H1 (cell line): ENCODE data around the gene ACER1.

Experiments used
- CTCF ChIP-seq, 3 experiments: IDR thresholded peaks; 1 replicate in 2 of 3; 2 replicates in 1 of 3; pipeline versions ENCODE4 v1.5.1 to v1.6.1; 2011; ENCODE audit warnings: low read length in 3 of 3, mild to moderate bottlenecking in 3 of 3, inconsistent platforms in 2 of 3, low read depth in 1 of 3, moderate library complexity in 1 of 3; ENCODE audit not compliant: insufficient read depth in 1 of 3; ENCODE audit errors: control extremely low read depth in 1 of 3
- HDAC6 ChIP-seq: IDR thresholded peaks from one replicate; pipeline ENCODE4 v1.7.1; 2012; ENCODE audit warnings: low read depth, mild to moderate bottlenecking, inconsistent platforms, low read length, moderate library complexity
- POLR2A ChIP-seq, 2 experiments: IDR thresholded peaks; 1 replicate in 1 of 2; 2 replicates in 1 of 2; pipeline ENCODE4 v1.6.1; 2011; ENCODE audit warnings: low read depth in 2 of 2, low read length in 2 of 2, mild to moderate bottlenecking in 2 of 2; ENCODE audit errors: control extremely low read depth in 1 of 2
- SIN3A ChIP-seq, 2 experiments: IDR thresholded peaks in 1 of 2; conservative IDR thresholded peaks in 1 of 2; 2 replicates each; pipeline ENCODE4 v1.6.1; 2011 to 2012; ENCODE audit warnings: low read length in 2 of 2, improper control_type of control experiment in 1 of 2, low read depth in 1 of 2, mild to moderate bottlenecking in 1 of 2
- TEAD4 ChIP-seq: IDR thresholded peaks from 2 replicates; pipeline ENCODE4 v1.6.1; 2012; ENCODE audit warnings: low read depth, low read length, inconsistent platforms, mixed read lengths
- USF2 ChIP-seq: IDR thresholded peaks from 2 replicates; pipeline ENCODE4 v1.6.1; 2011; ENCODE audit warnings: low read length, improper control_type of control experiment
- ZNF274 ChIP-seq: IDR thresholded peaks from 2 replicates; pipeline ENCODE4 v1.7.0; 2012; ENCODE audit warnings: low read length, borderline replicate concordance; ENCODE audit errors: extremely low read depth

- TF ChIP-seq CTCF (IDR thresholded peaks at IDR 0.05; ENCODE audit: control extremely low read depth in 1 of 3, insufficient read depth in 1 of 3, low read depth in 1 of 3, low read length in 3 of 3) (no peak), HDAC6 (no peak), USF2 (no peak), TEAD4 (no peak), POLR2A (IDR thresholded peaks at IDR 0.05; ENCODE audit: control extremely low read depth in 1 of 2, low read depth in 2 of 2, low read length in 2 of 2) (no peak), ZNF274 (no peak), SIN3A (conservative IDR thresholded peaks at IDR 0.05 in 1 of 2, IDR thresholded peaks at IDR 0.05 in 1 of 2; ENCODE audit: low read depth in 1 of 2, low read length in 2 of 2) (no peak)
Measured at GRCh38 chr19:6297202-6297601, 36.2 kb downstream of the ACER1 start.
